HEK293T (cell line): ENCODE measurements around the gene NOSTRIN.

Experiments
- CTBP1 ChIP-seq: fragments of 450-650 bp; IDR thresholded peaks from 2 replicates; pipeline ENCODE4 v1.6.1; 2016; ENCODE audit warnings: borderline replicate concordance
- FOXA1 ChIP-seq: fragments of 450-650 bp; IDR thresholded peaks from 2 replicates; pipeline ENCODE4 v1.6.1; 2016; ENCODE audit warnings: mild to moderate bottlenecking
- SP1 ChIP-seq: fragments of 450-650 bp; IDR thresholded peaks from 2 replicates; pipeline ENCODE4 v1.6.1; 2017

DNA sequence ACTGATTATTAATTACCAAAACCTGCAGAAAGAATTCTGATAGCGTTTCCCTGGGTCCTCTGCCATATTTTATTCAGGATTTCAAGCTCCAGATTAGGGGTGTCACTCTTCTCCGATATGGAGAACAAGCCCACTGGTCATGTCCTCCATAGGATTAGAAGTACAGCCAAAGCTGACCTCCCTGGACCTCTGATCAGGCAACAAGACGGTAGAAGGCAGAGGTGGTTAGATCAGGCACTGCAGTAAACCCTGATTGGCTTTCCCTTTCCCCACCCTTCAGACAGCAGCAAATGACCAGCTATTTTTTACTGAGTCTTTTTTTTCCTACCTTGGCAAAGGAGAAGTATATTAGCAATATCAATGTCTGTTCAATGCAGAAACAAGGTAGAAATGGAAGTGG, 50.0 kb downstream of the NOSTRIN start:
- no peak for TF ChIP-seq CTBP1
- no peak for TF ChIP-seq SP1
- no peak for TF ChIP-seq FOXA1
